Ovary (tissue), 3 donors: ENCODE measurements around the gene ABCG1.

ENCODE experiments used
- EP300 ChIP-seq: sonication (generic); formaldehyde crosslinking; IDR thresholded peaks from one replicate; pipeline ENCODE4 v1.6.1; 2017; ENCODE audit warnings: antibody characterized with exemption
- POLR2A ChIP-seq: fragments of 450-650 bp; IDR thresholded peaks from one replicate; pipeline ENCODE4 v1.6.1; 2017; ENCODE audit warnings: antibody characterized with exemption, mild to moderate bottlenecking, moderate library complexity
- TF ChIP-seq, protein P1 (sequence below), 3 donors: fragments of 450-650 bp in 2 of 3; fragments of 200-600 bp in 1 of 3; IDR thresholded peaks; one replicate each; pipeline versions ENCODE4 v1.5.1 to v1.8.0; 2016 to 2022; ENCODE audit warnings: antibody characterized with exemption in 3 of 3, mild to moderate bottlenecking in 1 of 3
- donor health status: DM: no; HTN: no; CAD: no.

GRCh38 chr21:42260121-42260520 lies 41.2 kb downstream of the ABCG1 start:
- TF ChIP-seq POLR2A (no peak), EP300 (no peak)
- TF ChIP-seq, protein P1, sequence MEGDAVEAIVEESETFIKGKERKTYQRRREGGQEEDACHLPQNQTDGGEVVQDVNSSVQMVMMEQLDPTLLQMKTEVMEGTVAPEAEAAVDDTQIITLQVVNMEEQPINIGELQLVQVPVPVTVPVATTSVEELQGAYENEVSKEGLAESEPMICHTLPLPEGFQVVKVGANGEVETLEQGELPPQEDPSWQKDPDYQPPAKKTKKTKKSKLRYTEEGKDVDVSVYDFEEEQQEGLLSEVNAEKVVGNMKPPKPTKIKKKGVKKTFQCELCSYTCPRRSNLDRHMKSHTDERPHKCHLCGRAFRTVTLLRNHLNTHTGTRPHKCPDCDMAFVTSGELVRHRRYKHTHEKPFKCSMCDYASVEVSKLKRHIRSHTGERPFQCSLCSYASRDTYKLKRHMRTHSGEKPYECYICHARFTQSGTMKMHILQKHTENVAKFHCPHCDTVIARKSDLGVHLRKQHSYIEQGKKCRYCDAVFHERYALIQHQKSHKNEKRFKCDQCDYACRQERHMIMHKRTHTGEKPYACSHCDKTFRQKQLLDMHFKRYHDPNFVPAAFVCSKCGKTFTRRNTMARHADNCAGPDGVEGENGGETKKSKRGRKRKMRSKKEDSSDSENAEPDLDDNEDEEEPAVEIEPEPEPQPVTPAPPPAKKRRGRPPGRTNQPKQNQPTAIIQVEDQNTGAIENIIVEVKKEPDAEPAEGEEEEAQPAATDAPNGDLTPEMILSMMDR (IDR thresholded peaks at IDR 0.05): no peak
